DND-41 (cell line): ENCODE measurements around the gene SLX4IP.

Source experiments
- EZH2 ChIP-seq: IDR thresholded peaks from 3 replicates; pipeline ENCODE4 v1.6.1; 2012; ENCODE audit warnings: borderline replicate concordance, low read depth, mild to moderate bottlenecking, moderate library complexity, low read length, inconsistent platforms; ENCODE audit not compliant: severe bottlenecking
- TF ChIP-seq, protein P1 (sequence below): IDR thresholded peaks from 2 replicates; pipeline ENCODE4 v1.5.1; 2012; ENCODE audit warnings: borderline replicate concordance, low read length, moderate library complexity, mild to moderate bottlenecking; ENCODE audit not compliant: poor library complexity, severe bottlenecking; ENCODE audit errors: extremely low read depth

DNA sequence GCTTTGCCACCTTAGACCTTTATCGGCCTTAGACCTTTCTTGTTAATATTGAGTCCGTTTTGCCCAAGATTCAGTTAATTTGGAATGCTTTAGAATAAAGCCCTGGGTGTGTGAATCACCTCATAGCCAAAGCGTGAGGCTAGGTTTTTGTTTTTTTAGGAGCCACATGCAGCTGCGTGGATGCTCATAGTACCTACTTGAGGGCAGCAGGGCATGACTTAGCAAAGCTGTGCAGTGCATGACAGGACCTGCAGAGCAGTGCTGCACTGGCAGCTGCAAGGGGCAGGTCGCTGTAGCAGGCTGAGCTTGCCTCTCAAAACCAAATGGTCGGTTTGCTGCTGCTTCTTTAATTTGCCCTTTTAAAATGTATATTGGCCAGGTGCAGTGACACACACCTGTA is 122.6 kb downstream of the SLX4IP start:
- TF ChIP-seq, protein P1, sequence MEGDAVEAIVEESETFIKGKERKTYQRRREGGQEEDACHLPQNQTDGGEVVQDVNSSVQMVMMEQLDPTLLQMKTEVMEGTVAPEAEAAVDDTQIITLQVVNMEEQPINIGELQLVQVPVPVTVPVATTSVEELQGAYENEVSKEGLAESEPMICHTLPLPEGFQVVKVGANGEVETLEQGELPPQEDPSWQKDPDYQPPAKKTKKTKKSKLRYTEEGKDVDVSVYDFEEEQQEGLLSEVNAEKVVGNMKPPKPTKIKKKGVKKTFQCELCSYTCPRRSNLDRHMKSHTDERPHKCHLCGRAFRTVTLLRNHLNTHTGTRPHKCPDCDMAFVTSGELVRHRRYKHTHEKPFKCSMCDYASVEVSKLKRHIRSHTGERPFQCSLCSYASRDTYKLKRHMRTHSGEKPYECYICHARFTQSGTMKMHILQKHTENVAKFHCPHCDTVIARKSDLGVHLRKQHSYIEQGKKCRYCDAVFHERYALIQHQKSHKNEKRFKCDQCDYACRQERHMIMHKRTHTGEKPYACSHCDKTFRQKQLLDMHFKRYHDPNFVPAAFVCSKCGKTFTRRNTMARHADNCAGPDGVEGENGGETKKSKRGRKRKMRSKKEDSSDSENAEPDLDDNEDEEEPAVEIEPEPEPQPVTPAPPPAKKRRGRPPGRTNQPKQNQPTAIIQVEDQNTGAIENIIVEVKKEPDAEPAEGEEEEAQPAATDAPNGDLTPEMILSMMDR = no peak
- TF ChIP-seq EZH2 = no peak
